Retinal pigment epithelial cell (primary cell): ENCODE measurements around the gene ANKFY1.

Experiments used
- DNase-seq: peaks from one replicate; pipeline ENCODE4 v3.0.0-alpha.2; 2010; ENCODE audit warnings: low read depth
- H3K4me3 ChIP-seq: 2 replicates; pipeline ENCODE4 v1.5.1; 2011; ENCODE audit warnings: mild to moderate bottlenecking, low read length, control low read depth, moderate library complexity
- TF ChIP-seq, protein P1 (sequence below): conservative IDR thresholded peaks from 2 replicates; pipeline ENCODE4 v1.5.1; 2011; ENCODE audit warnings: low read depth, low read length, control low read depth, inconsistent platforms

The ANKFY1 gene

DNA sequence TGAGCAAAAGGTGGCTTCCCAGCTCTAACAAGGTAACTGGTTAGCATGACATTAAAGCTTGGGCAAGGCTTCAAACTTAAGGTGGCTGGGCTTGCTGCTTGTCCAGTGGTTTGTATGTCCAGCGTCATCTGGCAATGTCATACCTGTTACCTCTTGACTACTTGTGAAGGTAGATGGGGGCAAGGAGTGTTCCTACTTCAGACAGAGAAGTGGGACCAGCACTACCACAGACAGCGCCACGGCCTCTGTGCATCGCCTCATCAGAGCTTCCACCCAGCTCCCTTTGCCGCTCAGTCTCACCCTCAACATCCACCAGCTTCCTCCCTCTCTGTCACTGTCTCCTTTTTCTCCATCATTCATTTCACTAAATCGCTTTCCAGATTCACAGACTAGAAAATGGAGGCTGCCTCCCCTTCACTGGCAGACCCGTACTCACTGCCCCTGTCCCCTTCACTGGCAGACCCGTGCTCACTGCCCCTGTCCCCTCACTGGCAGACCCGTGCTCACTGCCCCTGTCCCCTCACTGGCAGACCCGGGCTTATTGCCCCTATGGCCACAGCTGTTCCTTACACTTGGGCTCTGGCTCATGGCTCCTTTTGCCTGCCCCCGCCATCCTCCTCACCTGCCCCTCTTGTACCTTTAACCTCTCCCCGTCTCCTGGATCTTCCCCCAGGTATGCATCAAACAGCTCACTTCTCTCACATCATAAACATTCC is 106.0 kb downstream of the ANKFY1 start:
- TF ChIP-seq, protein P1, sequence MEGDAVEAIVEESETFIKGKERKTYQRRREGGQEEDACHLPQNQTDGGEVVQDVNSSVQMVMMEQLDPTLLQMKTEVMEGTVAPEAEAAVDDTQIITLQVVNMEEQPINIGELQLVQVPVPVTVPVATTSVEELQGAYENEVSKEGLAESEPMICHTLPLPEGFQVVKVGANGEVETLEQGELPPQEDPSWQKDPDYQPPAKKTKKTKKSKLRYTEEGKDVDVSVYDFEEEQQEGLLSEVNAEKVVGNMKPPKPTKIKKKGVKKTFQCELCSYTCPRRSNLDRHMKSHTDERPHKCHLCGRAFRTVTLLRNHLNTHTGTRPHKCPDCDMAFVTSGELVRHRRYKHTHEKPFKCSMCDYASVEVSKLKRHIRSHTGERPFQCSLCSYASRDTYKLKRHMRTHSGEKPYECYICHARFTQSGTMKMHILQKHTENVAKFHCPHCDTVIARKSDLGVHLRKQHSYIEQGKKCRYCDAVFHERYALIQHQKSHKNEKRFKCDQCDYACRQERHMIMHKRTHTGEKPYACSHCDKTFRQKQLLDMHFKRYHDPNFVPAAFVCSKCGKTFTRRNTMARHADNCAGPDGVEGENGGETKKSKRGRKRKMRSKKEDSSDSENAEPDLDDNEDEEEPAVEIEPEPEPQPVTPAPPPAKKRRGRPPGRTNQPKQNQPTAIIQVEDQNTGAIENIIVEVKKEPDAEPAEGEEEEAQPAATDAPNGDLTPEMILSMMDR = no peak
- DNase-seq = no peak
- H3K4me3 ChIP-seq = no peak overlapping the region

DNA sequence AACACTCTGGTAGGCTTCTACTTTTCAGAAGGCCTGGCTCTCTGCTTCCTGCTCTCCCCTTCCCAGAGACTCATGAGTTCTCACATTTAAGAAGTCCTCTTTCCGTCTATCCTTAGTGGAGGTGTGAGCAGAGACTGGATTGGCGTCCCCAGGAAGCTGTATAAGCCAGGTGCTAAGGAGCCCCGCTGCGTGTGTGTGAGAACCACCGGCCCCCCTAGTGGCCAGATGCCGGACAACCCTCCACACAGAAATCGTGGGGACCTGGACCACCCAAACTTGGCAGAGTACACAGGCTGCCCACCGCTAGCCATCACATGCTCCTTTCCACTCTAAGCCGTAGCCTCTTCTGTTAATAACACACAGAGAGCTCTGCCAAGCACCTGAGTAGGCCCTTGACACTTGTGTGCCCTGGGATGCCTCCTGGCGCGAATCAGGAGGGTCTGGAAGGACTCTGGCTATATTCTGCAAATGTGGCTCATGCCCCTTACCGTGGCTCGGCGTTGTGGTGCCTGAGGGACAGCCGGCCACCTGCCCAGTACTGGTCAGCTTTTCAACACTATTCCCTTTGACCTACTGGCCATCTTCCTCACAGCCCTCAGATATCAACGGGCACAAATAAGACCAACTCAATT is 106.9 kb downstream of the ANKFY1 start:
- no peak overlapping the region for H3K4me3 ChIP-seq
- TF ChIP-seq, protein P1 = peak; percentile 25
- no peak for DNase-seq

DNA sequence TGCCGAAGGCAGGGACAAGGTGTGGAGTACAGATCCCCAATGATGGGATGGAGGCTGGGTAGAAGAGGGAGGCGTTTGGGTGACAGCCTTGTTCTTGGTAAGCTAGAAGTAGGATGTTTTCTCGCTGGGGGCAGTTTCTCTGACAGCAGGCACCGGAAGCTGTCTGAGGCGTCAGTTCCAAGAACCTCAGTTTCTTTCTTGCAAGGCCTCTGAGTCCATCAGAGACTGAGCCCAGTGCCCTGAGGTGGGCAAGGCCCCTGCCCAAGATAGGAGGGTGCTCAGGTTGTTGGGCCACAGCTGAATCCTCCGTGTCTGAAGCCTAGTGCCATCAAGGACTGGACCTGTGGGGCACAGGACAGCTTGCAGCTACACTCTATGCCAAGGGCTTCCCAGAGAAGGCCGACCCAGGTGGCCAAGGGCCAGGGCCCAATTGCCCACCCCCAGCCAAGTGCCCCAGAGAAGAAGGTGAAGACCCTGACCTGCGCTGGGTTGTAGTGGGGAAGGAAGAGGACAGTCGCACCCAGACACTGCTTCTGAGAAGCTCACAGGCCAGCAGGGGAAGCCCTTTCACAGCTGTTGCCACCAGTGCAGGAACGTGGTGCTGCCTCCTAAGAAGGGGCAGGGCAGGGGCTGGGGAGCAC is 107.7 kb downstream of the ANKFY1 start:
- TF ChIP-seq, protein P1 = no peak

DNA sequence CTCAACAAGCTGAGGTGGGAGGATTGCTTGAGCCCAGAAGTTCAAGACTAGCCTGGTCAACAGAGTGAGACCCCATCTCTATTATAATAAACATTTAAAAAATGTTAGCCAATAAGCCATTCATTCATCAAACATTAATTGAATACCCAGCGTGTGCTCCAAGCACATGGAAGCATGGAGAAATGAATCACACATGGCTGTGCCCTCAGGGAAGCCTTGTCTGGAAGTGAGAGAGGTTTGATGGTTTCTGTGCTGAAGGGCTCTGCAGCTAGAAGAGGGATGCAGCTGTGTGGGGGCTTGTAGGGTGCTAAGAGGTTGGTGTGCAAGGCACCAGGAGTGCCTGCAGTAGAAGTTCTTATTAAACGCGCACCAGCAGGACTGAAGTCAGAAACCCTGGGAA is 109.6 kb downstream of the ANKFY1 start:
- no peak overlapping the region for H3K4me3 ChIP-seq
- DNase-seq = no peak
- TF ChIP-seq, protein P1 = no peak

More for the DNA sequence above, 107.7 kb downstream of the ANKFY1 start:
- no peak overlapping the region for H3K4me3 ChIP-seq
- DNase-seq = no peak

DNA sequence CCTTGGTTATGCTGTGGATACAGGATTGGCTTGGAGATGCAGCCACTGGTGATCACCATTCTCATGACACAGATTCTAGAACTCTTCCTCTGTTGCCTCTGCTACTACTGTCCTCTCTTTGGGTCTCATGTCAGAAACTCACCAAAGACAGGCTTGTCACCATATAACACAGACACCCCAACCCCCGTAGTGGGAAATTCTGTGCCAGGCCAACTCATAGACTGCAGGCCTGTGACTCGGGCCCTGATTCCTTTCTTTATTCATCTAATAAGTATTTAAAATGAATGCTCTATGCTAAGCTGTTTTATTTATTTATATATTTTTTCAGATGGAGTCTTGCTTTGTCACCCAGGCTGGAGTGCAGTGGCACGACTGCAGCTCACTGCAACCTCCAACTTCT is 111.3 kb downstream of the ANKFY1 start:
- TF ChIP-seq, protein P1 = no peak
- DNase-seq = no peak
- no peak overlapping the region for H3K4me3 ChIP-seq

DNA sequence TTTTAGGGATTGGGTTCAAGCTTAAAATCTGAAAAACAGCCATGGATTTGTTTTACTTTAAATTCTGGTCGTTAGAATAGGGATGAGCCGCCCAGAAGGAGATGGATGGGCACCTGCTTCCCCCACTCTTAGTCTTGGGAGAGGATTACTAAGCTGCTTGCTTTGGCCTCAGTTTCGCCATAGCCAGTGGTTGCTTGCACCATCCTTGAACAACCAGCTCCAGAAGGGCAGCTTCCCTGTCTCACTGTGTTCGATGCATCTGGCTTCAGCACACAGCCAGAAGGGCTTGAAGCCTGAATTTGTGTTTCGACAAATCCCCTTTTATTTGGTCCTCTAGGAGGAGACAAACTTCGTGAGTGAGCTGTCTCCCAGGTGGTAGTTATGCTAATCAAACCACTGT is 113.7 kb downstream of the ANKFY1 start:
- DNase-seq = no peak
- TF ChIP-seq, protein P1 = no peak
- no peak overlapping the region for H3K4me3 ChIP-seq
